HG02678 (cell line): ENCODE data around the gene ITGB2.
"Not testable (repeated sequence)": the region's sequence is repeated elsewhere in the genome, so short reads cannot be mapped to it uniquely, and the experiment has no call there.

ENCODE experiments used
- ATAC-seq: cut with Tn5 transposase; IDR thresholded peaks from one replicate; pipeline ENCODE4 v1.9.1; 2021; ENCODE audit warnings: mild to moderate bottlenecking, moderate library complexity; ENCODE audit not compliant: unreplicated experiment

Gene ITGB2

DNA sequence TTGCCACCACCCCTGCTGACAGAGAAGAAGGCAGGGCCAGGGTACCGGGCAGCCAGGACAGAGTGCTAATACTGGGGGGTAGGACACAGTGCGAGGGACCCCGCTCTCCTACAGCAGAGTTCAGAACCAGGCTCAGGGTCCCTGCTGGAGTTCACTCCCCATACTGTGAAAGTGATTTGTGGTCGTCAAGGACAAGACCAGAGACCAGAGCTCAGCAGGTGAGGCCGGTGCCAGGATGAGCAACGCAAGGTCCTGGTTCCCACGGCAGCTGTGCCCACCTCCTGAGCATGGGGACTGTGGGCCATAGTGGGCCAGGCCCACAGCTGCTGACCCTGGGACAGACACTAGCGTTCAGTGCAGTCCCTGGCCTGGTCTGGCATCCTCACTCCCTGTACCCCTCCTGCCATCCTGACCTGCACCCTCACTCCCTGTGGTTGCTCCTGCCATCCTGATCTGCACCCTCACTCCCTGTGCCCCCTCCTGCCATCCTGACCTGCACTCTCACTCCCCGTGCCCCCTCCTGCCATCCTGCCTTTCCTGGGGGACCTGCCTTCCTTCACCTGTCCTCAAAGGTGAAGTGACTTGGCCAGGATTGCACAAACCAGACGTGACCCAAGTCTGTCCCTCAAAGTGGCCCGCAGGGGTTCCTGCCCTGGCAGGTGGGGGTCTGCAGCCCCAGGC, 33.4 kb downstream of the ITGB2 start:
- no peak for ATAC-seq

DNA sequence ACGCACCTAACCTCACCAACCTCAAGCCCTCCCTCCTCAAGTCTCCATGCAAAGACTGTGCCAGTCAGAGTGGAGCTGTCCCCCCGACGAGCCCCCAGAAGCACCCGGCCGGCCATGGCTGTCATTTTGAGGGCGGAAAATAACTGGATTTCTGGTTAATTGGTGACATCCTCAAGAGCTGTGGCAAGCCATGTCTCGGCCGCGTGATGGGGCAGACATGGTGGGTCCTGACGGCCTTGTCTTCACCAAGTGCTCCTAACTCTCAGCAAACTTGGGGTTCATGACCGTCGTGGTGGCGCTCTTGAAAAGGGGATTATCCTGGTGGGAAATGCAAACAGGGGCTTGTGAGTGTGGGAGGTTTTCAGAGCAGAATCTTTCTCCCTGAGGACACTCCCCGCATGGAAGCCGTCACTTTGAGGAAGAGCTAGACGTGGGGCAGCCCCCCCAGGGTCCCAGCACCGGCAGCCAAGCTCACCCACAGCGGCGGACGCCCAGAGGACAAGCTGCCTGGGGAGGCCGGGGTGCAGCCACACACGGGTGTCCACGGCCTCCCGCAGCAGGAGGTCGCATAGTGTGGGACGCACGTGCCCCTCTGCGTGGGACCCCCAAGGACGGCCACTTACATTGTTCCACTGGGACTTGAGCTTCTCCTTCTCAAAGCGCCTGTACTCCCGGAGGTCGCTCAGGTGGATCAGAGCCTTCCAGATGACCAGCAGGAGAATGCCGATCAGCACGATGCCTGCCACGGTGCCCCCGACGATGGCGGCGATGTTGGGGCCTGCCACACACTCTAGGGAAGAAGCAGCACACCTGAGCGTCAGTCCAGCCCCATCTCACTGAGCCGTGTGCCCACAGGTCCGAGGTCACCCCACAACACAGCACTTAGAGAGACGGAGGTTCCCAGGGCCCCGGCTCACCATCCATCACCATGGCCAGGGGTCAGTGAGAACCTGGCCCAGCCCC, 34.3 kb downstream of the ITGB2 start:
- ATAC-seq: no peak

DNA sequence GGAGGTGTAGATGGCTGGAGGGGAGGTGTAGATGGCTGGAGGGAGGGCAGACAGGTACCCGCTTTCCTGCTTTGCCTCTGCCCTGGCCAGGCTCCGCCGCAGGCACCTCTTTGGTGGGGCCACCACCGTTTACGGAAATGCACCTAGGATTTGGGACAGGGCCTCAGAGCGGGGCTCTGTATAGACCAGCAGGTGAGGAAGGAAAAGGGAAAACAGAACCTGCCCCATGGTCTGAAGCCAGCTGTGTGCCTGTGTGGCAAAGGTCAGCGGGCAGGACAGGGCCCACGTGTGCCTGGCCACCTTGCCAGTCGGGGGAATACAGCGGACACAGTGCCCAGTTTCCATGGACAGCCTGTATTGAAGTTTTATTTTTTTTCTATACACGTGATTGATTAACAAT, 35.1 kb downstream of the ITGB2 start:
- ATAC-seq: no peak

DNA sequence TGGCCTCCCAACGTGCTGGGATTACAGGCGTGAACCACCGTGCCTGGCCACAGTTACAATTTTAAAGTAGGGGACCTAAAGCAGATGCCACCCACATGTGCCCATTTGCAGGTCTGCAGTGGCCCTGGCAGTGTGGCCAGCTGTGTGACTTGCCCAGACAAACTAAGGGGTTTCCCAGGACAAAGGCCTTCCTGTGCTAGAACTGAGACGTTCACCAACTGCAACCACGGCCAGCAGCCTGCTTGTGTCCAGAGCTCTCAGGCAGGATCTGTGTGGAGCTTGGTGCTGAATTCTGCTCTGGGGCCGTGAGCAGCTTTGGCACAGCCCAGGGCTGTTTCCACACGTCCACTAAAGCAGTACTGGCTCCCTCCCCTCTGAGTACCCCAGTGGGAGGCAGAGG, 36.6 kb downstream of the ITGB2 start:
- no peak for ATAC-seq

DNA sequence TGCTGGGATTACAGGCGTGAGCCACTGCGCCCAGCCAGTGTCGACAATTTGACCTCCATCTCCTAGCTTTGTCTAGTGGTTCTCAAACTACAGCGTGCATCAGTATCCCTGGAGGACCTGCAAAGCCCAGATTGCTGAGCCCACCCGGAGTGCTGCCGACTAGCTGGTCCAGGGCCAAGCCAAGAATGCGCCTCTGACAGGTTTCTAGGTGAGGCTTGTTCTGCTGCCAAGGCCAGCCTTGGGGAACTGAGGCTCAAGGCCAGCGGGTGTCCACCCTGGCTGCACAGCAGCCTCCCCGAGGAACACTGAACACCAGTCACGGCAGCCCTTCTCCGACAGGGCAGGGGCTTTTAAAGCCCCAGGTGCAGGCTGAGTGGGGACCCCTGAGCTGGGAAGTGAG, 37.4 kb downstream of the ITGB2 start:
- ATAC-seq: no peak

DNA sequence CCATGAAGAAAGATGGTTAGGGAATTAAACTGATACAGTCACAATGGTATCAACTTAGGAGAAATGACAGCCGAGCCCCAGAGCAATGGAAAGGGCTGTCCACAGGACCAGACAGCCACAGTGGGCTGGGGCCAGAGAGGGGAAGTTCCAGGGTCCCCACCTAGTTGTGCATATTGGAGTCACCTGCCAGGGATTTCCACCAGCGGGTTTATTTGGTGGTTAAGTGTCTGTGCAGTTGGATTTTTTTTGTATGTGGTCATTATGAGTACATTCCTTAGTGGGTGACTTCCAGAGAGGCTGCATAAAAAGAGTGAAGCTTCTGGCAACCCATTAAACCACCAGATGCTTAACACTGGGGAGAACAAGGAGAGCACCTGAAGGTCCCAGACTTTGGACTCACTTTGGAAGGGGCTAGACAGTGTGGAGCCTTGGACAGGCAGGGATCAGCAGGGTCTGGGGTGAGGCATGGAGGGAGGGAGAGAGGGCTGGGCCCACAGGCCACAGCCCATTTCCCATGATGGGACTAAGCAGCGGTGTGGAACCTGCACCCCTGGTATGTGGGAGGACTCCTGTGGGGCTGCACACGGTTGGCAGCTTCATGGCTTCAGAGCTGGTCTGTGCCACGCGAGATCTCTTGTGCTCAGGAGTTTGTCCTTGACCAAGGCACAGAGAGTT, 39.4 kb downstream of the ITGB2 start:
- ATAC-seq: no peak

DNA sequence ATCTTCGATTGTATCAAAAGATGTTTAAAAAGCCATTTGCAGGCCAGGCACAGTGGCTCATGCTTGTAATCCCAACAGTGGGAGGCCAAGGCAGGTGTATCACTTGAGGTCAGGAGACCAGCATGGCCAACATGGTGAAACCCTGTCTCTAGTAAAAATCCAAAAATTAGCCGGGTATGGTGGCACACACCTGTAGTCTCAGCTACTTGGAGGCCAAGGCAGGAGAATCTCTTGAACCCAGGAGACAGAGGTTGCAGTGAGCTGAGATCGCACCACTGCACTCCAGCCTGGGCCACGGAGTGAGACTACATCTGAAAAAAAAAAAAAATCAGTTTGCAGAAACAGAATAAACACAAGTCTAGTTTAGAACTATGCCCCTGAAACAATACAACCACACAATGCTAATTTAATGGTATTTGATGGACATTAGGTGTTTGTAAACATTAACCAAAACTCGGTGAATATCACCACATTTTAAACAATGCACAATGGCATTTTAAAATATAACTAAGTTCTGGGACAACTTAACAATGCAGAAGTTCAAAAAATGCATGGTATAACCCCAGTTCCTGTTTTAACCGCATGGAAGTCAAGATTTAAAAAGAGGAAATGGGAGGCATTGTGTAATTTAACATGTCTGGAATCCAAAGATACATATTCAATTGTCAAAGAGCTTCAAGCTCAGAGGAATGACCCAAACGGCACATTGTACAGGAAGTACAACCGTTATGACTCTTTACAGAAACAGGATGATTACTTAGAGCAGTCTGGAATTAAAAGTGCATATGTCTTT, 40.1 kb downstream of the ITGB2 start:
- ATAC-seq: no peak

DNA sequence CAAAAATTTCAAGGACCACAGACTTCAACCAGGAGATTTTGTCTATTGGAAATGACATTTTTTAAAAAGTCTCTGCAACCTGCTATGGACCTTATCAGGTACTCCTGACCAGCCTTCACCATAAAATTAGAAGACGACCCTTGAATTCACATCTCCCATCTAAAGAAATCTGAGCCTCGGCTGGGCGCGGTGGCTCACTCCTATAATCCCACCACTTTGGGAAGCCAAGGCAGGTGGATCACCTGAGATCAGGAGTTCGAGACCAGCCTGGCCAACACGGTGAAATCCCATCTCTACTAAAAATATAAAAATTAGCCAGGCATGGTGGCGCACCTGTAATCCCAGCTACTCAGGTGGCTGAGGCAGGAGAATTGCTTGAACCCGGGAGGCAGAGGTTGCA, 41.5 kb downstream of the ITGB2 start:
- ATAC-seq: not testable (repeated sequence)

DNA sequence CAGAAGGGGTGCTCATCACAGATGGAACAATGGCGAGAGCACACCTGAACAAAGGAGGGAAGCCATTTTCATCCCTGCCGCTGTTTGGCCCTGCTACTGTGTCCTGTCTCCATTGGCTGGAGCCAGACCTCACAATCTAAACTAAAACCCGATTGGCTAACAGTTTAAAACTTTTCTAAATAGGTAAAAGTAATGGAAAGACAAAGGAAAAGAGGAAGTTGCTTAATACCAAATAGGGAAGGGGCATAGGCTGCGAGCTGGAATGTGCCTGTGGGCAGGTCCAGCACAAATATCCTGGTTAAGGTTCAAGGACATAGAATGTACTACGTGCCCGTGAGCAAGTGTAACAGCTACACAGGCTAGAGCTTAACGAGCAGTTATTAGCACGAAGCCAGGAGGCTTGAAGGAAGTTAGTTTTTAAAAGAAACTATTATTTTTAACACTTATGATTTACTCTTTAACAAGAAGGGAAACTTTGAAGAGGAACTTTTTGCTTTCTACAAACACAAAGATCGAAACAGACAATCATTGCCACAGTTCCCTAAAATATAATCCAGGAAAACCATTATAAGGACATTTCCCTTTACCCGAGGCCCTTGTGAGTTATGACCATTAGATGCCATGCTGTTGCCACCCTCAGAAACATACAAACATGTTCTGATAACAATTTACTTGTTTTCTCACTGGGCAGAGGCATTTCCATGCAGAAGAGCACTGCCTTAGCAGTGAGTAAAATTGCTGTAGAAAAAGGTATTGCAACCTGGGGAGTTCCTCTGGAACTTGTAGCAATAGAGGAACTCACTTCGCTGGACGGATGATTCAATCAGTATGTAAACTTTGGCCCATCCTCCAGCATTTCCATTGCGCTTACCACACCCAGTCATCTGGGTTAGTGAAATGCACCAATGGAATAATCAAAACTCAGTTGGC, 42.4 kb downstream of the ITGB2 start:
- no peak for ATAC-seq

DNA sequence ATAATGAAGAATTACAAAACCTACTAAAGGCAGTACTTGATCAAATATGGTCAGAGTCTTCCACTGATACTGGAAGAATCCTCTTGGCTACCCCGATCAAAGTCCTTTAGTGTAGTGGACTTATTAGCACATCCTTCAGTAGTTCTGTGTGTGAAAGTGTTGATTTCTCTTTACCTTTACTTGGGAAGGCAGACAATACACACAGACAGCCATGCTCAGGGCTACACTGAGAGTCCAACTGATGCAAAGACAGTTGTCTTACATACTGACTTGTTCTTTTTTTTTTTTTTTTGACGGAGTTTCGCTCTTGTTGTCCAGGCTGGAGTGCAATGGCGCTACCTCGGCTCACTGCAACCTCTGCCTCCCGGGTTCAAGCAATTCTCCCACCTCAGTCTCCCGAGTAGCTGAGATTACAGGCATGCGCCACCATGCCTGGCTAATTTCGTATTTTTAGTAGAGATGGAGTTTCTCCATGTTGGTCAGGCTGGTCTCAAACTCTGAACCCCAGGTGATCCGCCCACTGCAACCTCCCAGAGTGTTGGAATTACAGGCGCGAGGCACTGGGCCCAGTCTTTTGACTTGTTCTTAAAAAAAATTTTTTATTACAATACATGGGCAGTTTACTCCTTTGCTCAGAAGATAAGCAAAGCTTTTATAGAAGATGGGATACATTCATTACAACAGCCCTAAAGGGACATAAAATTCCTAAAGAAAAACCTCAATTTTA, 43.7 kb downstream of the ITGB2 start:
- no peak for ATAC-seq

DNA sequence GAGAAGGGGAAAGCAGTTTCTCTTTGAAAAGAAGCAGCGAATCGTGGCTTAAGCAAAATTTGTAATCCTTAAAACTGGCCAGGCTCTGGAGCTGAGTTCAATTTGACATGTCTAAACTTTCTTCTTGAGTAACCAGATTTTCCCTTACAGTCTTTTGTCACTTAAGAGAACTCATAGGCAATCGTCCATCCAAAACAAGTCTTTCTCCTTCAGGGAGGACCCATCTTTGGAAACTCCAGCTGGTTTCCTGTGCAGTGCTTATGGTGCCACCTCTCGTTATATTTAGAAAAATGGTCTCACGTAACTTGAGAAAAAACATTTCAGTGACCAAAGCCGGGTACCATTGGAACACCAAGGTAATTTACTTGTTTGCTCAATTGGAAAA, 45.4 kb downstream of the ITGB2 start:
- no peak for ATAC-seq

DNA sequence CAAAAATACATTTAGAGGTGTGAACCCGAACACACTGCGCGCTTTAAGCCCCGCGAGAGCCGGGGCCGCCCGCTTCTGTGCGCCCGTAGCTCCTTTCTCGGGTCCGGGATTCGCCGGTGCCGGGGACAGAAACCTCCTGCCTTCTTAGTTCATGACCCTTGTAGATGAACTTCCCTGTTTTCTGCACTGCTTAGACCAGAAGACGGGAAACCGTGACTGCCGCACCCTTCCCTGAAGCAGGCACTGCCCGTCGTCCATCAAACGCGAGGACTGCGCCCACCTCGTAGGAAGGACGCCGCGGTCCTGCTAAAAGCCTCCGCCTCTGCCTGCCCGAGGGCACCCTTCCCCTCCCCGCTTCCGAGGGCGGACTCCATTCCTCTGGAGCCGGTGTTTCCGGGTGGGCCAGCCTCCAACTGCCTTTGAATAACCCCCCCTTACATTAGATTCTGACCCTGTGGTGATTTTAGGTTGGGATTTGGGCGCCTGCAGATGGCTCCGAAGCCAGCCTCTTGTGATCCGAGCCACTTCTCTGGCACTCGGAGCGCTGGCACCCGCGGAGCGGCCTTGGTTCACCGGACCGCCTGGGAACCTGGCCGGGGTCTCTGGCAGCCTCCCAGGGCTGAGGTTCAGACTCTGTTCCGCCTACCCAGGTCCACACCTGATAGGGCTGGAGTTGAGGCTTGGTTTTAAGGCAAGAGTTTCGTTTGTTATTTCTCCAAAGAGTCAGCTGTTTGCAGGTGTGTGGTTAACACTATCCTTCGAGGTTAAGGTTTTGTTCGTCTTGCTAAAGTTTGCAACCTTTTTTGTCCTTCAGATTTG, 46.0 kb downstream of the ITGB2 start:
- ATAC-seq: no peak

DNA sequence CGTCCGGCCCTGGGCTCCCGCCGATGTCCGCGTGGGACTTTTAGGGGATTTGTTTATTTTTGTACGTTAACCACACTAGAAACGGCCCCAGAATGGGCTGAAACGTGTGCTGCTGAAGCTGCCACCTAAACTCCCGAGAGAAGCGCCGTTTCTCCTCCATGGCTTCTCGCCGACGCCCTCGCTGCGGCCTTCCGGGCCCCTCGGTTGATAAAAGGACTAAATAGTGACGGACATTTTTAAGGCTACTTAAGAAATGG, 46.5 kb downstream of the ITGB2 start:
- no peak for ATAC-seq

DNA sequence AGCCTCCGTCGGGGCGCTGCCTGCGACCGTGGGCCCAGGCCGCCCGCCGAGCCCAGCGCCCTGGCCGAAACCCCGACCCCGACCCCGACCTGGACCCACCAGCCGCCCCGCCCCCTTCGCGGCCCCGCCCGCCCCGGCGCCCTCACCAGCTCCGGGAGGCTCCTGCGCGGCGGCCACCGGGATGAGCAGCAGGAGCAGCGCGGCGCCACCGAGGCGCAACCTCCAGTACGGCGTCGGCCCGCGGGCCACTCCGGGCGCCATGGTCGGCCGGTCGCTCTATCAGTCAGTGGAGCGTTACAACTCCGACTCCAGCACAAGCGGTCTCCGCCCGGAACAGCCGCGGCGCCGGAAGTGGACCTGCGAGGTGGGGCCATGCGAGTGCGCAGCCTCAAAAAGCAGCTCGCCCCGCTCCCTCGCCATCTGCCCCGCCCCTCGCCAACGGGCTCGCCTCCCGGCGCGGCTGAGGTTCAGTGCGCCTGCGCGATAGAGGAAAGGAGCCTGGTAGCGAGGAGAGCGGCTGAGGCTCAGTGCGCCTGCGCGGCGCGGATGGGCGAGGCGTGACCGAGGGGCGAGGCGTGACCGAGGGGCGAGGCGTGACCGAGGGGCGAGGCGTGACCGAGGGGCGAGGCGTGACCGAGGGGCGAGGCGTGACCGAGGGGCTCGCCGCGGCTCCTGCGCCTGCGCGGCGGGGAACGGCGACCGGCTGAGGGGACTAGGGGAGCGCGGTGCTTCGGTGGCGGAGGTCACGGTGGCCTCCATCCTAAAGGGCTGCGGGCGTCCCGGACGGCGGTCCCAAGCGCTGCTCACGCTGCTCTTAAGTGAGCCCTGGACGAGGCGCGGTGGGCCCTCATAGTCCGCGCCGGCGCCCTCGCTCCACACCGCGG, 47.1 kb downstream of the ITGB2 start, which contains the start of gene PTTG1IP:
Gene PTTG1IP, minus strand, starts transcription at position 335 of the 884 bp plus-strand sequence. Its CDS starts 74 bp downstream, at position 261.
- peak; percentile 76 for ATAC-seq

DNA sequence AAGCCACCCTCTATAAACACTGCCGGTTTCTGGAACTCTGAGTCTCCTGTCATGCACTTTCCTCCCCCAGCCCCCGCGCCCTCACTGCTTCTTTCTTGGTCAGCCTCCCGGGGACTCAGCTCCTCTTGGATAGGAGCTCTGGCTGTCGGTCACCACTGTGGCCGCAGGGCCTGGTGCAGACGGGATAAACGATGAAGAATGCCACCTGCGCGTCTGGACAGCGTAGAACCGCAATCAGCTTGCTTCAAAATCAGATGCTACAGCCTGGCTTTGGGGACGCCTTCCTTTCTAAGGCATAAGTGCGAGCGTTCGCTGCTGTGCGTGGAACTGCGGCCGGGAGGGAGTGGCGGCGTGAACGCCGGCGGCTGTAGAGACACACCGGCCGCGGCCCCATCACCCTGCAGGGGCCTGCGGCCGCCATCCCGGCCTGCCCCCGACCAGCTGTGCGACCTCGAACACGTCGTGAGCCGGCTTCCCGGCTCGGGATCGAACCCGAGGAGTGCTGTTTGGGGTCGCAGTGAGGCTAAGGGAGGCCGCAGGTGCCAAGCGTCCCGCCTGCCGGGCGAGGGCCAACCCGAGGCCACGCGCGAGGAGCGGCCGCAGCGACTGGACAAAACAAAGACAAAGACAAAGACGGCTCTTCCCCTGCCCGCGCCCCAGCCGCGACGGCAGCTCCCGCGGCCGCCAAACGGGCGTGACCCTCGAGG, 47.9 kb downstream of the ITGB2 start:
- ATAC-seq: no peak

DNA sequence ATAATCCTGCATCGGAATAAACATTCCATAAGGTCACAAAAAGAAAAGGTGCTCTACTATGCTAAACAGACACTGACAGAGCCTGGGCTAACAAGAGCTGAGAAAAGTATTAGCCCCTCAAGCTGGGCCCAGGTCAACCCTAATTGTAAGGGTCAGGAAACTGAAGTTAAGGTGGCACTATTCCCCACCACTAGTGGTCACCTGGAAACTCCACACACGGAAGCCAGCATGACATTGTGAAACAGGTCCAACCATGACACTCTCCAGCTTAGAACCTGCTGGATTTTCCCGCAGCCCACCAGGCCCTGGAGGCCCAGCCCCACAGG, 48.4 kb downstream of the ITGB2 start:
- ATAC-seq: no peak
